HG03039 (cell line): Measurements from ENCODE around the gene RWDD1.
A peak's percentile ranks its signal among the peaks of the same experiment; 100 is the strongest.

ENCODE experiments used
- ATAC-seq: cut with Tn5 transposase; IDR thresholded peaks from one replicate; pipeline ENCODE4 v1.9.1; 2021; ENCODE audit warnings: mild to moderate bottlenecking, moderate library complexity; ENCODE audit not compliant: unreplicated experiment

Gene RWDD1, protein sequence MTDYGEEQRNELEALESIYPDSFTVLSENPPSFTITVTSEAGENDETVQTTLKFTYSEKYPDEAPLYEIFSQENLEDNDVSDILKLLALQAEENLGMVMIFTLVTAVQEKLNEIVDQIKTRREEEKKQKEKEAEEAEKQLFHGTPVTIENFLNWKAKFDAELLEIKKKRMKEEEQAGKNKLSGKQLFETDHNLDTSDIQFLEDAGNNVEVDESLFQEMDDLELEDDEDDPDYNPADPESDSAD

GRCh38 chr6:116570856-116571682, at the start of gene RWDD1:
Gene RWDD1 (plus strand): TSS chr6:116571504. CDS start chr6:116571583, 79 bp downstream.
- peak; percentile 95 for ATAC-seq

- no peak for ATAC-seq
Measured at GRCh38 chr6:116522896-116523295, 48.4 kb upstream of the RWDD1 start.

GRCh38 chr6:116524236-116524635, 47.1 kb upstream of the RWDD1 start:
- ATAC-seq: no peak

- no peak for ATAC-seq
Measured at GRCh38 chr6:116528133-116528532, 43.2 kb upstream of the RWDD1 start.

- no peak for ATAC-seq
Measured at GRCh38 chr6:116528780-116529179, 42.5 kb upstream of the RWDD1 start.

- ATAC-seq: no peak
Measured at GRCh38 chr6:116529466-116530290, 41.6 kb upstream of the RWDD1 start.

DNA sequence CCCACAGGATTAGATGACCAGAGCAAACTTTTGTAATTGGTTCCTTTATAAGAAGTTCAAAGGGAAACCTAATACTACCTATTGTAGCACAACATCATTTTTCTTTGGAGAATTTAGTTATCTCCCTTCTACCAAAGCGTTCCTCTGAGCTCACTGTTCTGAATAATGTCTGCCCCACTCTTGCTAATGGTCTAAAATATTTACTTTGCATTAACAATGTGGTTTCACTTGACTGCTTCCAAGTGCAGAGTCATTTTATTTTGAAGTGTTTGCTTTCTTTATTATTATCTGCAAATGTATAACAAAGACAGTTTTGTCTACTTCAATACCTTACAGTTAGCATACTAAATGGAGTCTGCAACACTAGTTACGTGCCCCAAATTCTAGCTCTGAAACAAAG, 40.9 kb upstream of the RWDD1 start:
- no peak for ATAC-seq

DNA sequence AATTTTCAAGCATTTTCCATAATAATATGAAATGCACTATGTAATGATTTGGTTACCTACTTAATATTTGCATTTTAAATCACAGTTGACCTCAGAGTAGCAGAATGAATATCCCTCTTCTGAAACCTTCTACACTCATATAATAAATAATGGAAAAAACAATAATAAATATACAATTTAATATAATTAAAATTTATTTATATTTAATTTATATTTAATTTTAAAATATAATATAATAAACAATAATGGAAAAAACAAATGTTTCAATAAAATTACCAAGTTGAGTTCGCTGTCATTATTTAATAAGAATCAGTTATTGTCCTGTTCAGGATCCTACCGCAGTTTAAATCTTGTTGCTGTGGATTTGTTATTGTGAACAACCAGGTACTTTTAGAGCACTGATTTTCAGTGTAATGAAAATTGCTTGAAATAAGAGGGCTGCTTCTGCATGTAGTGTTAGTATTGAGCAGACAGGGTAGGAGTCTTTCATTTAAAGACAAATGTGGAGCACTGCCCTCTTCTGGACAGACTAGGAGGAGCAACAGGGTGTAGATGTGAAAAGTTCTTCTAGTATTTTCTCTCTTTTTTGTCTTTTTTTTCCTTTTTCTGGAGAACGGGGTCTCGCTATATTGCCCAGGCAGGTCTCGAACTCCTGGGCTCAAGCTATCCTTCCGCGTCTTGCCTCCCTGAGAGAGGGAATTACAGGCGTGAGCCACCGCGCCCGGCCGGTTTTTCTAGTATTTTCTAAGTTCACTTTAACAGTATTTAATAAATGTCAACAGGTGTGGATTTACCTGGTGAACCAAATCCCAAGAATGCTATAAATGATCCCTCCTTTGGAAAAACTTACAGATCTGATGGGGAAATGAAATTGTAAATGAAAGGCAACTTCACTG, 39.4 kb upstream of the RWDD1 start:
- peak; percentile 60 for ATAC-seq

DNA sequence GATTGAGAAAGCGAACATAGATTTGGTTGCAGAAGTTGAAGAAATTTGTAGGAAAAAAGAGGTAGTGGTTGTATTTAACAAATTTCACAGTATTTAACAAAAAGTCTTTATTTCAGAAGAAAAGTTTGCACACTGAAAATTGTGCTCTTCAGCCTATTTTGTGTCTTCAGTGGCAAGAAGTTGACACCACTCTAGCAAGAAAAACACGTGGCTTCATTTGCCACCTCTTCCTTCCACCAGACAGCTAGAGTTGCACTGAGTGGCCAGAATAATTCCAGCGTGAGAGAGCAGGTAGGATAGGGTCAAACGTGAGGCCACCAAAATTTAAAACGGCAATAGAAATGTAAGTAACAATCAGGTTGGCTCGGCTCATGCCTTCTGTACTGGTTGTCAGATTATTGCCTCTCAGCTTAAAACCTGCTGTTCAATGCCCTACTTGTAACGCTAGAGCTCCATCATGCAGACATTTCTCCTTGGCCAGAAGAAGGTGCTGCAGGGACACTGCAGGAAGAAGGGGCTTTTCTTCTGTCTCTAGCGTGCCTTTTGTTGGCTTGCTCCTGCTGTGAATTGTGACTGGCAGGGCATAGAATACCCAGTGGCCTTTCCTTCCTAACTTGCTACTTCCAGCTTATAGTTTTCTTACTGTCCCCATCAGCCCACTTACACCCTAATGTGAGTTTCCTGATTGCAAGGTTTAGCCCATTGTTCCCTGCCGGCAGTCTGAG, 37.9 kb upstream of the RWDD1 start:
- ATAC-seq: no peak

DNA sequence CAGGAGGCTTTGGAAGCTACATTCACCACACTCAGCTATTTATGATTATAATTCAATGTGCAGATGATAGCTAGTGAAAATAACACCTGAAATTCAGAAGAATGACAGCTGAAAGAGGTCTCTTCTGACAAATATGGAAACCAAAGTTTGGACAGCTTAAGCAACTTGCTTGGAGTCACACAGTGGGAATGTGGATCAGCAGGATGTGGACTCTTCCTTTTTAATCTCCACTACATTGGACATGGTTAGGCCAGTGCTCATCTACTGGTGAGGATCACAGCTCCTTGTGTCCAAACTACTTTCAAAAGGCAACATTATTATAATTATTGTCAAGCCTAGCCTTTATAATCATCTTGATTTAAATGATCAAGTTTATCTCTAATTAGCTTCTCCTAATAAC, 36.2 kb upstream of the RWDD1 start:
- no peak for ATAC-seq

DNA sequence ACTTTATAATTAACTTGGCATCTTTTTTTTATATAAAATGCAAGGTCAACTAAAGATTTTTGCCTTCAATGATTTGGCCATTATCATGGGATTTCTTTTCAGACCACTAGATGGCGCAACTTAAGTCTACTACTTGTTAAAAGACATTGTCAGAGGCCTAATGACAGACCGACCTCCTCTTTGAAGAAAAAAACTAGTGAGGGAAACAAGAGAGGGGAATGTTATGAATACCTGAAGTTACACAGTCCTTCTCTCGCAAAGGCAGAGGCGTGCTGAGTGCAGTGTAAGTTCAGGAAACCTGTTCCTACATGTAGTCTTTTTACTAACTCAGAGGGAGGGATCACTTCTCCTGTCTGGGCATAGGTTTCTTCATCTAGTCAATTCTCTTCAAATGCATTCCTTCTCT, 35.1 kb upstream of the RWDD1 start:
- no peak for ATAC-seq

GRCh38 chr6:116542426-116542825, 28.9 kb upstream of the RWDD1 start:
- no peak for ATAC-seq

- no peak for ATAC-seq
Measured at GRCh38 chr6:116543149-116543548, 28.2 kb upstream of the RWDD1 start.

DNA sequence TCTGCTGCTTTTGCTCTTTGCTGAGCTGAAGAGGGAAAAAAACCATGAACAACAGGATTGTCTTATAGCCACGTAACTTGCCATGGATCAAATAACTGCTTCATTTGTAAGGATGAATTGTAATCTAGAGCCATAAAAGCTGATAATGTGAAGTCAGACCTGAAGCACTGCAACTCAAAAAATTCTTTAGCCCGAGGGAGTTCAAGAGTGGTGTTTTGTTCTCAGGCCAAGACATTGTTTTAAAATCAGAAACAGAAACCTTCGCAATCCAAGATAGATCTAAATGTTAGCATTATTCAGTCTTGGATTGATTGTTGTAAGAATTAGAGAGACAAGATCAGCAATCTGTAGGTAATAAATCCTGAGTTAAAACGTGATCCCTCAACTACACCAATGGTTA, 25.7 kb upstream of the RWDD1 start, which contains the start of gene TRAPPC3L:
TSS of gene TRAPPC3L (minus strand) at position 34 of the 400 bp plus-strand sequence. CDS start 170 bp downstream, outside the sequence.
- ATAC-seq: no peak

- no peak for ATAC-seq
Measured at GRCh38 chr6:116547358-116547757, 23.9 kb upstream of the RWDD1 start.

GRCh38 chr6:116550796-116551195, 20.5 kb upstream of the RWDD1 start:
- no peak for ATAC-seq

- no peak for ATAC-seq
Measured at GRCh38 chr6:116553451-116553850, 17.9 kb upstream of the RWDD1 start, which contains the start of gene CALHM4. Gene CALHM4 (plus strand): TSS chr6:116553751. CDS start chr6:116553794, 43 bp downstream.

- no peak for ATAC-seq
Measured at GRCh38 chr6:116556065-116556464, 15.2 kb upstream of the RWDD1 start.

DNA sequence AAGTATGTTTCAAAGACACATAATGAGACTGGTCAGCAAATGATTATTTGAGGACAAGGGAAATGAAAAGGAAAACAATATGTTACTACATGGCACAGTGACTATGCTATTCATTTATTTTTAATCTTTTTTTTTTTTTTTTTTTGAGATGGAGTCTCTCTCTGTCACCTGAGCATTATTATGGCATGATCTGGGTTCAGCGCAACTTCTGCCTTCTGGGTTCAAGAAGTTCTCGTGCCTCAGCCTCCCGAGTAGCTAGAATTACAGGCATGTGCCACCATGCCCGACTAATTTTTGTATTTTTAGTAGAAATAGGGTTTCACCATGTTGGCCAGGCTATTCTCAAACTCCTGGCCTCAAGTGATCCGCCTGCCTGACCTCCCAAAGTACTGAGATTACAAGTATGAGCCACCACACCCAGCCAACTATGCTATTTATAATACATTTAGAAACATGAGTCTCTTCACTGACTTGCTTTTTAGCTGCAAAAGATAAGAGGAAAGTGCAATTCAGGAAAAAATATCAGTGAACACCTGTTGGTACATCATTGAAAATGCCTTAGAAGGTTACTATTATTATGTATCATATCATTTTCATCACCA, 14.4 kb upstream of the RWDD1 start:
- no peak for ATAC-seq
